ENCODE measurements around the gene CCDC120. TPM values are rescaled to one million over a fixed set of nuclear protein-coding genes. Genes with fewer than 3 reads are reported as not detected.

Gene CCDC120
- total RNA-seq, result 0.30 and 0.65 TPM in 2 replicates

GRCh38 chrX:49058794-49059193 is at the start of gene CCDC120:
CCDC120 (plus strand) TSS chrX:49058999; CDS start chrX:49062042, 3,043 bp downstream.

GRCh38 chrX:49043220-49043986 is 15.4 kb upstream of the CCDC120 start, which contains the start of gene TFE3:
TFE3 (minus strand) TSS chrX:49043357; CDS start chrX:49043226, 131 bp downstream.

GRCh38 chrX:49073601-49074575 is 15.1 kb downstream of the CCDC120 start, which contains the start of gene PRAF2:
PRAF2 (minus strand) TSS chrX:49074002; CDS start chrX:49073987, 15 bp downstream.

GRCh38 chrX:49079489-49080428 is 21.0 kb downstream of the CCDC120 start, which contains the start of gene WDR45:
WDR45 (minus strand) TSS chrX:49079887; CDS start chrX:49078095, 1,792 bp downstream.

Other genes starting within 250 kb of the CCDC120 start
- not detected in 2 replicates for gene ERAS, start 232.5 kb upstream of the CCDC120 start, total RNA-seq
- 1.1 and 1.2 TPM in 2 replicates for gene PCSK1N, start 223.4 kb upstream of the CCDC120 start, total RNA-seq
- 27.3 and 34.1 TPM in 2 replicates for gene TIMM17B, start 161.2 kb upstream of the CCDC120 start, total RNA-seq
- 25.8 and 29.2 TPM in 2 replicates for gene PQBP1, start 161.1 kb upstream of the CCDC120 start, total RNA-seq
- gene SLC35A2, start 147.4 kb upstream of the CCDC120 start, total RNA-seq, result 14.3 and 25.7 TPM in 2 replicates
- 6.8 and 9.5 TPM in 2 replicates for gene PIM2, start 140.0 kb upstream of the CCDC120 start, total RNA-seq
- gene OTUD5, start 101.4 kb upstream of the CCDC120 start, total RNA-seq, result 38.0 and 50.4 TPM in 2 replicates
- 0.89 and 2.6 TPM in 2 replicates for gene KCND1, start 87.2 kb upstream of the CCDC120 start, total RNA-seq
- 21.1 and 28.7 TPM in 2 replicates for gene GRIPAP1, start 56.7 kb upstream of the CCDC120 start, total RNA-seq
- gene TFE3, start 15.6 kb upstream of the CCDC120 start, total RNA-seq, result 25.8 and 55.0 TPM in 2 replicates
- gene PRAF2, start 15.0 kb downstream of the CCDC120 start, total RNA-seq, result 10.4 and 19.3 TPM in 2 replicates
- 20.5 and 21.2 TPM in 2 replicates for gene WDR45, start 20.9 kb downstream of the CCDC120 start, total RNA-seq
- 13.7 and 18.1 TPM in 2 replicates for gene GPKOW, start 64.7 kb downstream of the CCDC120 start, total RNA-seq
- gene MAGIX, start 103.8 kb downstream of the CCDC120 start, total RNA-seq, result 0.55 and 2.7 TPM in 2 replicates
- 4.8 and 10.5 TPM in 2 replicates for gene PLP2, start 112.9 kb downstream of the CCDC120 start, total RNA-seq
- gene PRICKLE3, start 127.4 kb downstream of the CCDC120 start, total RNA-seq, result 9.8 and 14.8 TPM in 2 replicates
- gene SYP, start 141.2 kb downstream of the CCDC120 start, total RNA-seq, result 0.30 and 0.32 TPM in 2 replicates
- gene CACNA1F, start 174.3 kb downstream of the CCDC120 start, total RNA-seq, result not detected in 2 replicates
- 7.1 and 9.6 TPM in 2 replicates for gene CCDC22, start 176.5 kb downstream of the CCDC120 start, total RNA-seq
- gene FOXP3, start 205.7 kb downstream of the CCDC120 start, total RNA-seq, result 0.05 TPM in 1 of 2 replicates, not detected in the other
- gene PPP1R3F, start 210.8 kb downstream of the CCDC120 start, total RNA-seq, result 6.1 and 7.1 TPM in 2 replicates
- not detected in 2 replicates for gene GAGE10, start 244.6 kb downstream of the CCDC120 start, total RNA-seq